NOMO-1 (cell line): ENCODE data around the gene MEDAG.
"Not testable (repeated sequence)": the region's sequence is repeated elsewhere in the genome, so short reads cannot be mapped to it uniquely, and the experiment has no call there.

Experiments
- DNase-seq, 2 experiments: peaks; one replicate each; lab custom pipeline; 2025; ENCODE audit not compliant: unreplicated experiment in 2 of 2; lab: John Stamatoyannopoulos, UW

MEDAG gene

DNA sequence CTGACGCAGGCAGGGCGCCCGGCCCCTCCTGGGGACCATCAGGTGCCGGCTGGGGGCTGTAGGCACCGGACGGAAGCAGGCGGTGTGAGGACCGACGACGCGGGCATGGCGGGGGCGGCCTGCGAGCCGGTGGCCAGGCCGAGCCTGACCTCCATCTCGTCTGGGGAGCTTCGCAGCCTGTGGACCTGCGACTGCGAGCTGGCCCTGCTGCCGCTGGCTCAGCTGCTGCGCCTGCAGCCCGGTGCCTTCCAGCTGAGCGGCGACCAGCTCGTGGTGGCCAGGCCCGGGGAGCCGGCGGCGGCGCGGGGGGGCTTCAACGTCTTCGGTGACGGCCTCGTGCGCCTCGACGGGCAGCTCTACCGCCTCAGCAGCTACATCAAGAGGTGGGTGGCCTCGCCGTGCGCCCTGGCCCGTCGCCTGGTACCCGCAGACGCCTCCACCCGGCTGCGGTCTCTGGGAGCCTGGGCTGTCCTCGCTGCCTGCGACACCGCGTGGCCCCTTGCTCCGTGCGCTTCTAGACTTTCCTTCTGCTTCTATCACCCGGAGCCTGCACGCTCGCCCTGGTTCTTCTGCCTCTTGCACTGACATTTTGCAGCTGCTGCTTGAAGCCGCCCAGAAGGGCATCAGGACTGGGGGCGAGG, 460 bp downstream of the MEDAG start:
- no peak for DNase-seq

DNA sequence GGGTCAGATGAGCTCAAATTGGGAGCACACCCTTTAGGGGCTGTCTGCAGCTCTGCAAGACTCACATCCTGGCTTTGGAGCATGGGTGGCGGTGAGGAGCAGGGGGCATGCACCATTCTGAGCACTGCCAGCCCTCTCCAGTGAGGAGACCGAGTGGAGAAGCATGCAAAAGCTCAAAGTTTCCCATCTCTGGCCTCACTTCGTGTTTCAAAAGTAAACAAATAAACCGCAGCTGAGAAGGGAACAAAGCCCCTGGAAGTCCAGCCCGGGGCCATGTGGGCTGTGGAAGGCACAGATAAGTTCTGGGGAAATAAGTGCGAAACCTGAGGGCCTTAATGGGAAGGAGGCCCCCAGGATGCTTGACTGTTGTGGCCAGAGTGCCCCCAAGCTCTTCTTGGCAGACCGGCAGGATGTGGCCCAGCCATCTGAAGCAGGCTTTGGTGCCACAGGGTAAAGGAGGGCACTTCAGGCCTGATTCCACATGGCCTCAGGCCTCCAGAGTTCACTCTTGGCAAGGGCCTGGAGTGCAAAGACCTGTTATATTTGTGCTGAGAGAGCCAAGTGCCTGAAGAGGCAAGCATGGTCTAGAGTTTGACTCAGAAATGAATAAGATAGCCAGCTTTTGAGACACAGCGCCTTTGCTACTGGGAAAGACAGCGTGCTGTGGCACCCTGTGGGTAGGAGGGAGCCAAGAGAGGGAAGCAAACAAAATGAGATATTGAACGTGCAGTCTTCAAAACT, 1.2 kb downstream of the MEDAG start:
- no peak for DNase-seq

DNA sequence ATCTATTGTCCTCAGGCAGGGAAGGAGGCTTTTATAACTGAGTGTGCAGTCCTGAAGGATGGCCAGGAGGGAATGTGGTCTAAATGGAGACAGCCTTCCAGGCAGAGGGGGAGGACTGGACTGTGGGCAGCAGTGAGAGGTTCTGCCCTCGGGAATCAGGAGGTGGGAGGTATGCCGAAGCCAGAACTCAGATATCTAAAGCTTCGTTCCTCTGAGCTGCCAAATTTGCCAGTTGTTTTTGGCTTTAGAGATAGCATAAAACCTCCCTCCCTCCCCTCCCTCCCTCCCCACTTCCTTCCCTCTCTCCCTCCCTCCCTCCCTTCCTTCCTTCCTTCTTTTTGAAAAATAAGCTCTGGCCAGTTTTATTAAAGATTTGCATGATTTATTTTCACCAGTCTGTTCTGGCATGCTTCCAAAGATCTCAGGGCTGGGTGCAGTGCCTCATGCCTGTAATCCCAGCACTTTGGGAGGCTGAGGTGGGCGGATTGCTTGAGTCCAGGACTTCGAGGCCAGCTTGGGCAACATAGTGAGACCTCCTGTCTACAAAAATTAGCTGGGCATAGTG, 2.4 kb downstream of the MEDAG start:
- DNase-seq = no peak

DNA sequence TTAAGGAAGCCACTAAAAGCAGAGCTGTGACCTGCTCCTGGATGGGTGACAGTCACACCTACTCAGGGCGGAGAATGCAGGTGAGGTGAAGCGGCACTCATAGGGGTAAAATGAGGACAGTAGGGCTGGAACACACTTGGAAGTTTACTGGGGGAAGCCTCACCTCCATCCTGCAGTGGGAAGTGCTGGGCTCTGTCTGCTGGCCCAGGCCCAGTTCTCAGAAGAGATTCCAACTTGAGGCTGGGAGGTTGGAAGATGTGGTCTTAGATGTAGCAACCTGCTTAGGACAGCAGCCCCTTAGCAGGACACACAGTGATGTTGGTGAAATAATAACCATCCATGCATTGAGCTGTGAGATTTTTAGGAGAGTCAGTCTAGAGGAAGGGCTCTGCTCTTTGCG, 4.6 kb downstream of the MEDAG start:
- no peak for DNase-seq

DNA sequence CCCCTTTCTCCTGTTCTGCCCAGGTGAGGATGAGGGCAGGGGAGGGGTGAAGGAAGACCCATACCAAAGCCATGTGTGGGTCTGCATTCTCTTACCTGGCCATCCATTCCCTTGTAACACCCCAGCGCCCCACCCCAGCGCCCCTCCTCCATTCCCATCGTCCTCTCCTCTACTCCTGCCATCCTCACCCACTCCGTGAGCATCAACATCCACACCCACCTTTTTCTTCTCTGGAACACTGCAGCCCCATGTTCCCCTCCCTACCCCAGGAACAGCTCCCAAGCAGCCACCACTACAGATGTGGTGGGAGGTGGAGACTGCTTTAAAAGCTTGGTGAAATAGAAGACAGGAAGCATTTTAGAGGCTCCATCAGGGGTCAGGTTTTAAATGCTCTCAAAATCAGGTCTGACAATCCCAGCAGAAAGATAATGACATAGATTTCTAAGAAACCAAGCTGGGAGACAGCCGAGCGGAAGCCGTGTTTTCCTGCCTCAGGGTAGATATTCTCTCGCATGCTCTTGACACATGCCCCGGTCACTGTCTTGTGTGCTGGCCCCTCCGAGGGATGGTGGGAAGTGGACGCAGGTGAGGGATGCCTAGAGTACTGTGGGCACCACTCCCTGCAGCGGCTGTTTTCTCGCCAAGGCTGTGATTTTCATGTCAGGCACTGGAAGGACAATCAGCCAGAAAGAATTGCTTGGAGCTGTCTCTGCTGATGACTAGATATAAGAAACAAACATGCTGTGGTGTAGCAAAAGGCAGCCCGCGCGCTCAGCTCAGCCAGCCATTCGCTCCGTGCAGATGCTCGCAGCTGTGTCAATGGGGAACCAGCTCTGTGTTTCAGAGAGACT, 9.8 kb downstream of the MEDAG start:
- no peak for DNase-seq

DNA sequence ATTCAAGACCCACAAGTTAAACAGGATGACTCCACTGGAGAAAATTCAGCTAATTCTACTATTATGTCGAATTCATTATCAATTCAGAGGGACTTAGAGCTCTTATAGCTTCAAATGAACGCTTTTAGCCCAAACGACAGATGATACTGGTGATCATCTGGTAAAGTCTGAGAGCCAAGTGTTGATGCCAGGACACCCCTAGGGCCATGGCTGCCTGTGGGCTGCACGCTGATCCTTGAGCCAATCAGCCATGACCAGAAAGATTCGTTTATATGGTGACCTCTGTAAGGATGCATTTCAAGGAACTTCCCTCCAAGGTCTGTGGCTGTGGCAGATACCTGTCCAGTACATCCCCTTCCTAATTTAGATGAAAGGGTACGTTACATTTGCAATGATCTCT, 10.9 kb downstream of the MEDAG start:
- DNase-seq = no peak

DNA sequence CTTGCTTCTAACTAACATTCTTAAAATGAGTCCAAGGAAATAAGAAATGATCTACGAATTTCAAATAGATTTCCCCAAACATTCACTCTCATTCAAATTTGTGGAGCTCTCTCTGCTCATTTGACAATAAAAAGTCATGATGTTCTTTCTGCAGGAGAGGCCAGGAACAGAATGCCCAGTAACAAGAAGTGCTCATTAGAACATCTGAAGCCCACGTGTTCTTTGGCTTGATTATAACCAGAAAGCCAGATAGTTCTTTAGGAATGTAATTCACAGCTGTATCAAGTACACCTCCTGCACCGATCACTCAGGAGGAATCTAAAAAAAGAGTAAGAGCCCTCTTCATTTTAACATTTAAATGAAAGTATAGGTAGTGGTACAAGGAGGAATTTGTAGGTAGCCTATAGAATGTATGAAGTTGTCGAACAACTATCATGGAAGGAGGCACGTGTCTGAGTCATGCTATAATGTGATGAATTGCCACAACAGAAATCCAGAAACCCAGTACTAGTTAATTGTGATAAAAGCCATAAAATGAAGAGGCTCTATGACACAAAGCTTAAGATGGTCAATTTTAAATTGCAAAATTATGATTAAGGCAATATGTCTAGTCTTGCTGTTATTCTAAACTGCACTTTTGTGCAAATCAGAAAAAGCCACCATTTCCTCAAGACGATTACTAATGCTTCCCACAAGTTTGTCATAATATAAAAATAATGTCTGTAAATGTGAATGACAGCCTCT, 12.8 kb downstream of the MEDAG start:
- DNase-seq = no peak

DNA sequence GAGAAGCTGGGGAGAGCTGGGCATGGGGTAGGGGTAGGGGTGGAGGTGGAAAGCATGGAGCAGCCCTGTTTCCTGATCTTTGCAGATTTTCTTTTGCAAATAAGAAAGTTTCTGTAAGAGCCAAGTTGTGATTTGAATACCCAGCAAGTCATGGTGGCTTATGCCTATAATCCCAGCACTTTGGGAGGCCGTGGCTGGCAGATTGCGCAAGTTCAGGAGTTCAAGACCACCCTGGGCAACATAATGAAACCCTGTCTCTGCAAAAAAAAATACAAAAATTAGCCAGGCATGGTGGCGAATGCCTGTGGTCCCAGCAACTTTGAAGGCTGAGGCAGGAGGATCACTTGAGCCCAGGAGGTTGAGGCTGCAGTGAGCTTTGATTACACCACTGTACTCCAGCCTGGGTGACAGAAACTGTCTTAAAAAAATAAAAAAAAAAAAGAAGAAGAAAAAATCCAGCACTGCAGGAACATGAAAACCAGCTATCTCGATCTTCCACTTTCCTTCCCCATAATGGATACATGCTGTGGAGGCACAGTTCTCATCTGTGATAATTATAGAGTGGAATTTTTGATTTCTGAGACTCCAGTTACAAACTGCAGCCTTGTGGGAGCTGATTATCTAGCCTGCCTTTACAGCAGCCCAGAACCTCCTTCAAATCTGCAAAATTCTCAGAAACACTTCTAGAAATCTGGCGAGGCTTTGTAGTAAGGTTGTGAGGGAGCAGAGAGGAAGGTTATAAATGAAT, 14.3 kb downstream of the MEDAG start:
- no peak for DNase-seq

DNA sequence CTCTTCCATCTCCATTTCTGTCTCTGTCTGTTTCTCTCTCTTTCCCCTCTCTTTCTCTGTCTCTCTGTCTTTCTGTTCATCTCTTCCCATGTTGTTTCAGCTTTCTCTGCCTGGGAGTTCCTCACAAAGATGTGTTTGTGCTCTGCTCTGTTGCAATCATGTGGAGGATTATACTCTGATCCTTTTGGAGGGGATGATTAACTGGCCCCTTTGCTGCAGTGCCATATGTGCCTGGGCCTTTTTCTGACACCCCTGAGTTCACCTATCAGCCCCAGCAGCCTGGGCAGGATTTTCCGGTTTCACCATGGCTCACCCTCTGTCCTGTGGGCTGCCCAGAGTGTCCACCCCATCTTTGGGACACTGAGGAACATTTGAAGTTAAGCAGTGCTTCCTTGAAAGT, 17.3 kb downstream of the MEDAG start:
- no peak for DNase-seq

DNA sequence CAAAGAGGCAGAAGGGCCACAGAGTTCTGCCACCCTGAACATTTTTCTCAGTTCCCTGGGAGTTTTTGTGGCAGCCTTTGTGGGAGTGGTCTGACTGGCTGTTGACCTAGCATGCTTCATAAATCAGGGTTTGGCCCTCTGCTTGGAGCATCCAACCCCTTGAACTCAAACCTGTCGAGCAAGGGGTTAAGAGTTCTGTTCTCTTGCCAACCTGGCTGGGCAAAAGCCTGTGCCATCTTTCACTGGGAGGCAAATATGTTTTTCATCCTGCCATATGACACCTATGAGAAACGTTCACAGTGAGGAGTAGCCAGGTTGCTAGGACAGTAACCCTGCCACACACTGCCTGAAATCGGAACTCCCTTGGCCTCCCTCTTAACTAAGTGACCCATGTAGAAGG, 18.6 kb downstream of the MEDAG start:
- DNase-seq = no peak

DNA sequence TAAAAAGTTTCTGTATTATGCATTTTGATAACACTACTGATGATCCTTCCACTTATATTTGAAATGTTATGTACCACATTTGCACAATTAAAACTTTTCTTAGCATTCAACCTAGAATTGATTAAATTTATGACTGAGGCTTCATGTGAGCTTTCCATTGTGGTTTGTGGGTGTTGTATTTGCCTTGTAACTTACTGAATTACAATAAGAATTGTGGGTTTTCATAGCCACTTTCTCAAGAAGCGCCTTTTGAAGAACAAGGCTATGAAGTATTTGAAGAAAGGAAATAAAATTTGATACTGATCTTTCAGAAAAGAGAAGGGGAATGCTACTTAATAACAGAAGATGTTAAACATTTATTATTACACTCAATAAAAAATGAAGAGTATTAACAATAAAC, 19.4 kb downstream of the MEDAG start:
- DNase-seq = no peak

DNA sequence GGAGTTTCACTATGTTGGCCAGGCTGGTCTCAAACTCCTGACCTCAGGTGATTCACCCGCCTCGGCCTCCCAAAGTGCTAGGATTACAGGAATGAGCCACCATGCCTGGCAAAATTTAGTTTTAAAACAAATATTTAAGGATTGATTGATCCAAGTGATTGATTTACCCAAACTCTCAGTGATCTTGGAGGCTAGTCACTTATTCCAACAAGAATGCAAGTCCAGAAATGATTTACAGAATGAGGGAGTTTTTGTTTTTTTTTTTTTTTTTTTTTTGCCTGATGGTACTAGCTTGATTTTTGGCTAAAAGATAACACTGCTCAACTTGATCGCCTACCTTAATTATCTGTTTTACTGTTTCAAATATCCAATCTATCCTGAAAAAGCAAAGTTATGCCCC, 20.7 kb downstream of the MEDAG start:
- no peak for DNase-seq

DNA sequence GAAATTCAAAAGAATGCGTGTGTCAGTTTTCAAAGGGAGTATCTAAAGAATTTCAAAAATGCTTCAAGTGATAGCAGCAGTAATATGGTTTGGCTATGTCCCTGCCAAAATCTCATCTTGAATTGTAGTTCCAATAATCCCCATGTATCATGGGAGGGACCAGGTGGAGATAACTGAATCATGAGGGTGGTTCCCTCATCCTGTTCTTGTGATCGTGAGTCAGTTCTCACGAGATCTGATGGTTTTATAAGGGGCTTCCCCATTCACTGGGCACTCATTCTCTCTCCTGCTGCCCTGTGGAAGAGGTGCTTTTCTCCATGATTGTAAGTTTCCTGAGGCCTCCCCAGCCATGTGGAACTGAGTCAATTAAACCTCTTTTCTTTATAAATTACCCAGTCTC, 21.1 kb downstream of the MEDAG start:
- not testable (repeated sequence) for DNase-seq

DNA sequence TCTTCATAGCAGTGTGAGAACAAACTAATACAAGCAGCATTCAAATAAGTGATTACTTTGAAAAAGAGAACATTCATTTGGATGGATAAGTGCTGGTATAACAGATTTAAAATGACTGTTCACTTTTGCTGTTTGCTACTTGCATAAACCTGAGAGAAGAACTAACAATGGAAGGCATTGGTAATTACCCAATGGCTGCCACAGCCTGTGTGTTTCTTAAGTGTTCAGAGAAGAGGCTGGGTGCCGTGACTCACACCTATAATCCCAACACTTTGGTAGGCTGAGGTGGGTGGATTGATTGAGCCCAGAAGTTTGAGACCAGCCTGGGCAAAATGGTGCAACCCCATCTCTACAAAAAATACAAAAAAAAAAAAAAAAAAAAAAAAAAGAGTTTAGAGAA, 21.5 kb downstream of the MEDAG start:
- DNase-seq = no peak

DNA sequence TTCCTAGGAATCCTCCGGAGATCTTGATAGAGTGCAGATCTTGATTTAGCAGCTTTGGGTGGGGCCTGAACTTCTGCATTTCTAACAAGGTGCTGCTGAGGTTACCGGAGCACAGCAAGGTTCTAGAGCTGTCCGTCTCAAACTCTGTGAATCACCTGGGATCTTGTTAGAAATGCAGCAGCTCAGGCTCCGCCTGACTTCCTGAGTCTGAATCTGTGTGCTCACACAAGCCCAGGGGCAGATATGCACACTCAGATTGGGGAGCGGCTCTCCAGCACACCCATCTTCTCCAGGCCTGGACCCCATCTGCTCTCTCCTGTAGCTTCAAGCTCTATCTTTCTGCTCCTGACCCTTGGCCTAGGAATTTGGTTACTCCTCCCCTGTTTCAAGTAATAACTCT, 22.9 kb downstream of the MEDAG start:
- DNase-seq = no peak

DNA sequence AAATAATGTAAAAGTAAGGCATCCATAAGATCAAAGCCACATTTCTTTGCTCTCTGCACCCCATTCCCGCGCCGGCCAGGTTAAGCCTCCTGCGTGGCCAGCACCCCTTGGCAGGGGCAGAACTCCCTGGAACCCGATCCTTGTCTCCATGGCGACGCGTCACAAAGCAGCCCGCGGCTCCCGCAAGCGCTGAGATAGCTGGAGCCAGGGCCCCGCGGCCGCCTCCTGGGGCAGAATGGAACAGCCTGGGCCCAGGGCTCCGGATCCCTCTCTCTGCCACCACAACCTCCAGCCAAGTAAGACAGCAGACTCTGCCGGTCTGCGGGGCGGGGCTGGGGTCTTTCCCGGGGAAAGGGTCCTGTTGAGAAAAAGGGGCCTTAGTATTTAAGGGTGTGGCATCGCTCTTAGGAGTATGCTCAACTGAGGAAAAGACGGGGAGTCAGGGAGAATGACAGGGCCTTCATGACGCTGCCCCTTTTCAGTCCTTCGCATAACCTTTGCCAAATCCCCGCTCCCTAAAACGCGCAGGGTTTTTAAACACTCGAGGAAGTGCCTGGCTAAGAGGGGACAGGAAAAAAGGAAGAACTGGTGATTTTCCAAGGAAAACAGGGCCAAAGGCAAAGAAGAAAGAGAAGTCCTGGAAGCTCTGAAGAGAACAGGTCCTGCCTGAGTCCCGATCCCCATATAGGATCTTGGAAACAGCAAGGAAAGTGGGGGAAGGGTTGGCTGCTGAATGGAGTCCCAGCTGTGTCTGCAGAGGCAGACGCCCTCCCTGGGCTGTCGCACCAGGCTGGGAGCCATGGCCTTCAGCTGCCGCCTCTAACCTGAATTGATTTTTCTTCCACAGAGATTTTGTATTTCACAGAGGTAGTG, 26.6 kb downstream of the MEDAG start, which contains the start of gene TEX26:
TSS of gene TEX26 (plus strand) at position 176 of the 873 bp plus-strand sequence. CDS start at position 236, 60 bp downstream.
- no peak for DNase-seq

DNA sequence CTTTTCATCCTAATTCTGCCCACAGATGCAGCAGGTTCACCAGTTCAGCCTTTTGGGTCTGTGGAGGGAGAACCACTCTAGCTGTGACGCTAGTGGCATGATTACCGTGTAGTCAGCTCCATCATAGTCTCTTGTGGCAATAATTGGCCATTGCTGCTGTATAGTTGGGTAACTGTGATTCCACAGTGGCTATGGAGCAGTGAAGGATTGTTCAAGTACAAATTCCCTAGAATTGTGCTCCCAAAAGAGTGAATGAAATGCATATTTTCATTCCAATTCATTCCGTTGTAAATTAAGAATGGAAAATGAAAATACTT, 27.2 kb downstream of the MEDAG start:
- DNase-seq = no peak

DNA sequence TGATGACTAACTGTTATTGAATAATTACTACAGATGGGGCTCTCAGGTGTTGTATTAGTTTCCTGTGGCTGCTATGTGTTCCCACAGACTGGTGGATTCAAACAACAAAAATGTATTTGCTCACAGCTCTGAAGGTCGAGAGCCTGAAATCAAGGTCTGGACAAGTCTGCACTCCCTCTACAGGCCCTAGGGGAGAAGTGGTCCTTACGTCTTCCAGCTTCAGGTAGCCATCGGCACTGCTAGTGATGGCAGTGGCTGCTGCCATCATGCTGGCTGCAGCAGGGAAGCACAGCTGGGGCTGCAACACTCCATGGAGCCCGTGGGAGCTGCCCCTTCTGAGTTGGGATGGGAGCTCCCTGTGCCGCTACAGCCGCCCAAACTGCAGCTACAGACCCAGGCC, 28.3 kb downstream of the MEDAG start:
- no peak for DNase-seq

DNA sequence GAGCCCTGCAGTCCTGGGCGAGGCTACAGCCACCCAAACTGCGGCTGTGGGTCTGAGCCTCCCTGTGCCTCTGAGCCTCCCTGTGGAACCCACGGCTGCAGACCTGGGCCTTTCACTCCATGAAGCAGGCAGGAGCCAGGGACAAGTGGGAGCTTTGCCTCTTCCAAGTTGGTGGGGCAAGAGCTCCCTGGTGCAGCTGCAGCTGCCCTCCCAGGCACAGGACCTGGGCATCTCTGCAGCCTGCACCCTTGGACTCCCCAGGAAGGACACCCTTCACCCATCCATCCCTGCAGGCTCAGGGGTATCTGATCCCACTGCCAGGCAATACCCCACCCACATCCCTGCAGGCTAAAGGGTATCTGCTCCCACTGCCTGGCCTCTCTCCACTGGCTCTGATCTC, 28.7 kb downstream of the MEDAG start:
- DNase-seq = no peak
